Body of pancreas (tissue), 4 donors: ENCODE results near the gene NACA2. TPM values are rescaled to one million over a fixed set of nuclear protein-coding genes. Genes with fewer than 3 reads are reported as not detected.

ENCODE experiments used
- ATAC-seq: fragments of 150-250 bp; one replicate; pipeline ENCODE4 v1.9.1; 2016
- DNase-seq, 4 donors: peaks; one replicate each; pipeline ENCODE4 v3.0.0-alpha.2; 2019
- H3K27ac ChIP-seq, 4 donors: fragments of 200-600 bp; sonication (generic); 1 replicate in 3 of 4; 2 replicates in 1 of 4; pipeline versions ENCODE4 v1.5.1 to v1.6.1; 2016 to 2019; ENCODE audit warnings: mild to moderate bottlenecking in 1 of 4, mixed read lengths in 1 of 4, moderate library complexity in 1 of 4
- H3K27me3 ChIP-seq, 2 donors: fragments of 200-600 bp; sonication (generic); one replicate each; pipeline ENCODE4 v1.6.0; 2016; ENCODE audit warnings: mild to moderate bottlenecking in 1 of 2
- H3K36me3 ChIP-seq, 2 donors: fragments of 200-600 bp; sonication (generic); replicated peaks in 1 of 2; 2 replicates each; pipeline ENCODE4 v1.5.1; 2016; ENCODE audit warnings: low read depth in 2 of 2; ENCODE audit not compliant: insufficient read depth in 1 of 2
- H3K4me1 ChIP-seq: fragments of 200-600 bp; sonication (generic); one replicate; pipeline ENCODE4 v1.6.0; 2016
- H3K4me3 ChIP-seq, 2 donors: fragments of 200-600 bp; sonication (generic); 1 replicate in 1 of 2; 2 replicates in 1 of 2; pipeline ENCODE4 v1.5.1; 2016 to 2019
- H3K9me3 ChIP-seq, 3 donors: fragments of 200-600 bp; sonication (generic); 1 replicate in 2 of 3; 2 replicates in 1 of 3; pipeline ENCODE4 v1.5.1; 2016
- POLR2A ChIP-seq, 3 donors: fragments of 450-650 bp; IDR thresholded peaks; one replicate each; pipeline ENCODE4 v1.6.1; 2016; ENCODE audit warnings: antibody characterized with exemption in 3 of 3, mild to moderate bottlenecking in 2 of 3
- WGBS, 2 donors: methylation state at CpG; one replicate each; pipeline ENCODE4 v1.1.5; 2017; 5-methylcytosine and 5-hydroxymethylcytosine counted together
- intact Hi-C: fragments of 100-400 bp; cut with DNase I; formaldehyde crosslinking; loops from one replicate; pipeline ENCODE4 v1.15.1; 2023
- total RNA-seq, 2 donors: library from RNA; depleted of rRNA; stranded (reverse); fragments of >200 nt; gene quantifications; one replicate each; pipeline ENCODE4 v1.1.0, GENCODE V29; 2016
- TF ChIP-seq, protein P1 (sequence below), 7 experiments: fragments of 450-650 bp in 4 of 7; fragments of 200-600 bp in 3 of 7; sonication (generic) in 3 of 7; IDR thresholded peaks; one replicate each; pipeline ENCODE4 v1.5.1; 2016 to 2019; ENCODE audit warnings: antibody characterized with exemption in 7 of 7

NACA2 gene
- total RNA-seq, 2 donors from 2014 or later = 1.6 TPM; not detected in 1

DNA sequence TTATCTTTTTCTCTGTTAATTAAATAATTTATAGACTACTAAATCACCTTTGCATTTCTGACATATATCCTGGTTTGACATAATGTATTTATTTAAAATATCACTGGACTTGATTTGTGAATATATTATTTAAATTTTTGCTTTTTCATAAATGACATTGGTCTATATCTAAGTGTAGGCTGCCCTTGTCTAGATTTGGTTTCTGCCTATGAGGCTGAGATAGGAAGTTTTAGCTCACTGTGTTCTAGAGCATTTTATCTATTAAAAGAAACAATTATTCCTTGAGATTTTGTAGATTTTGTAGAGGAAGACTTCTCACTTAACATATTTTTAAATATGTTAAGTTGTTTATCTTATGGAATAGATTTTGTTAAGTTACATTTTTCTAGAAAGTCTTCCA lies 43.9 kb downstream of the NACA2 start:
- no peak for ATAC-seq
- H3K27me3 ChIP-seq = no peaks in the 10 kb centered on the region

DNA sequence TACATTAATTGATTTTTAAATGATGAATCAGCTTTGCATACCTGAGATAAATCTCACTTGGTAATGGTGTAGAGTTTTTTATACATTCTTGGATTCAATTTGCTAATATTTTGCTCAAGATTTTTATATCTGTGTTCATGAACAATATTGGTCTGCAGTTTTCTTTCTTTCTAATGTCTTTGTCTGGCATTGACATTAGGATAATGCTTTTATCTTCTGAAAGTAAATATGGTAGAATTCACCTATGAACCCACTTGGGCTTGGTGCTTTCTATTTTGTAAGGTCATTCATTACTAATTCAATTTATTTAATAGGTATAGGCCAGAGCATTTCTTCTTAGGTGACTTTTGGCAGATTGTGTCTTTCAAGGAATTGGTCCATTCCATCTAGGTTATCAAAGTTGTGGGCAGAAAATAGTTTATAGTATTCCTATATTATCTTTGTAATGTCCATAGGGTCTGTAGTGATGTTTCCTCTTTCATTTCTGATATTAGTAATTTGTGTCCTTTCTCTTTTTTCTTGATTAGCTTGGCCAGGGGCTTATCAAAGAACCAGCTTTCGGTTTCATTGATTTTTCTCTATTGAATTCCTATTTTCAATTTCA lies 45.6 kb downstream of the NACA2 start:
- H3K9me3 ChIP-seq = no peaks in the 10 kb centered on the region
- WGBS, 2 donors = 70 to 84% methylated on average over 1 of the region's 1 CpG
- intact Hi-C loops = no loop called here

More for the DNA sequence above, 43.9 kb downstream of the NACA2 start:
- Histone ChIP-seq H3K27ac (no peak overlapping the region), H3K9me3 (no peaks in the 10 kb centered on the region), H3K4me1 (no peaks in the 10 kb centered on the region), H3K4me3 (no peak overlapping the region), H3K36me3 (no peaks in the 10 kb centered on the region)
- intact Hi-C loops = no loop called here
- no peak for TF ChIP-seq POLR2A (IDR thresholded peaks at IDR 0.05)
- TF ChIP-seq, protein P1, sequence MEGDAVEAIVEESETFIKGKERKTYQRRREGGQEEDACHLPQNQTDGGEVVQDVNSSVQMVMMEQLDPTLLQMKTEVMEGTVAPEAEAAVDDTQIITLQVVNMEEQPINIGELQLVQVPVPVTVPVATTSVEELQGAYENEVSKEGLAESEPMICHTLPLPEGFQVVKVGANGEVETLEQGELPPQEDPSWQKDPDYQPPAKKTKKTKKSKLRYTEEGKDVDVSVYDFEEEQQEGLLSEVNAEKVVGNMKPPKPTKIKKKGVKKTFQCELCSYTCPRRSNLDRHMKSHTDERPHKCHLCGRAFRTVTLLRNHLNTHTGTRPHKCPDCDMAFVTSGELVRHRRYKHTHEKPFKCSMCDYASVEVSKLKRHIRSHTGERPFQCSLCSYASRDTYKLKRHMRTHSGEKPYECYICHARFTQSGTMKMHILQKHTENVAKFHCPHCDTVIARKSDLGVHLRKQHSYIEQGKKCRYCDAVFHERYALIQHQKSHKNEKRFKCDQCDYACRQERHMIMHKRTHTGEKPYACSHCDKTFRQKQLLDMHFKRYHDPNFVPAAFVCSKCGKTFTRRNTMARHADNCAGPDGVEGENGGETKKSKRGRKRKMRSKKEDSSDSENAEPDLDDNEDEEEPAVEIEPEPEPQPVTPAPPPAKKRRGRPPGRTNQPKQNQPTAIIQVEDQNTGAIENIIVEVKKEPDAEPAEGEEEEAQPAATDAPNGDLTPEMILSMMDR (IDR thresholded peaks at IDR 0.05) = no peak
- DNase-seq = no peak

DNA sequence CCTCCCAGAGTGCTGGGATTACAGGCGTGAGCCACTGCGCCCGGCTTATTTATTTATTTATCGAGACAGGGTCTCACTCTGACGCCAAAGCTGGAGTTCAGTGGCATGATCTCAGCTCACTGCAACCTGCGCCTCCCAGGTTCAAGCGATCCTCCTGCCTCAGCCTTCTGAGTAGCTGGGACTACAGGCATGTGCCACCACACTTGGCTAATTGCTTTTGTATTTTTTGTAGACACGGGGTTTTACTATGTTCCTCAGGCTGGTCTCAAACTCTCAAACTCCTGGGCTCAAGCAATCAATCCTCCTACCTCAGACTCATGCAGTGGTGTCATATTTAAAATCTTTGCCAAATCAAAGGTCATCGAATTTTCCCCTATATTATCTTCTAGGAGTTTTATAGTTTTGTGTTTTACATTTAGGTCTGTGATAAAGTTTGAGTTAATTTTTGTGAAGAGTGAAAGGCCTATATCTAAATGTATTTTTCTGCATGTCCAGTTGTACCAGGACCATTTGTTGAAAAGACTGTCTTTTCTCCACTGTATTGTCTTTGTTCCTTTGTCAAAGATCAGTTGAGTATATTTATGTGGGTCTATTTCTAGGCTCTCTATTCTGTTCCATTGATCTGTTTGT lies 47.1 kb downstream of the NACA2 start:
- Histone ChIP-seq H3K27ac (no peak overlapping the region), H3K4me3 (no peak overlapping the region), H3K27me3 (no peaks in the 10 kb centered on the region), H3K9me3 (no peaks in the 10 kb centered on the region), H3K36me3 (no peaks in the 10 kb centered on the region), H3K4me1 (no peaks in the 10 kb centered on the region)
- no peak for ATAC-seq
- 70 to 75% methylated on average over 8 to 9 of the region's 9 CpGs for WGBS, 2 donors
- intact Hi-C loops = no loop called here
- no peak for DNase-seq
- TF ChIP-seq POLR2A (IDR thresholded peaks at IDR 0.05) = no peak
- TF ChIP-seq, protein P1 (IDR thresholded peaks at IDR 0.05) = no peak

More for the DNA sequence above, 45.6 kb downstream of the NACA2 start:
- Histone ChIP-seq H3K4me3 (no peak overlapping the region), H3K4me1 (no peaks in the 10 kb centered on the region), H3K27ac (no peak overlapping the region), H3K36me3 (no peaks in the 10 kb centered on the region), H3K27me3 (no peaks in the 10 kb centered on the region)
- no peak for ATAC-seq
- no peak for DNase-seq
- no peak for TF ChIP-seq POLR2A (IDR thresholded peaks at IDR 0.05)
- TF ChIP-seq, protein P1 (IDR thresholded peaks at IDR 0.05) = no peak

DNA sequence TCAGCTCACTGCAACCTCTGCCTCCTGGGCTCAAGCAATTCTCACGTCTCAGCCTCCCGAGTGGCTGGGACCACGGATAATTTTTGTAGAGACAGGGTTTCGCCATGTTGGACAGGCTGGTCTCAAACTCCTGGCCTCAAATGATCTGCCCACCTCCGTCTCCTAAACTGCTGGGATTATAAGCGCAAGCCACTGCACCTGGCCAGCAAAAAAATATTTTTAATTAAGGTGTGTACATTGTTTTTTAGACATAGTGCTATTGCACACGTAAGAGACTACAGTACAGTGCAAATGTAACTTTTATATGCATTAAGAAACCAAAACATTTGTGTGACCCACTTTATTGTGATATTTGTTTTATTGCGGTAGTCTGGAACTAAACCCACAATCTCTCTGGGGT lies 49.0 kb downstream of the NACA2 start:
- Histone ChIP-seq H3K4me3 (no peak overlapping the region), H3K27me3 (no peaks in the 10 kb centered on the region), H3K4me1 (no peaks in the 10 kb centered on the region), H3K36me3 (no peaks in the 10 kb centered on the region), H3K9me3 (no peaks in the 10 kb centered on the region), H3K27ac (no peak overlapping the region)
- no peak for TF ChIP-seq POLR2A (IDR thresholded peaks at IDR 0.05)
- TF ChIP-seq, protein P1 (IDR thresholded peaks at IDR 0.05) = no peak
- 79 to 82% methylated on average over 8 of the region's 8 CpGs for WGBS, 2 donors
- intact Hi-C loops = no loop called here
- ATAC-seq (no peak), DNase-seq (no peak)

DNA sequence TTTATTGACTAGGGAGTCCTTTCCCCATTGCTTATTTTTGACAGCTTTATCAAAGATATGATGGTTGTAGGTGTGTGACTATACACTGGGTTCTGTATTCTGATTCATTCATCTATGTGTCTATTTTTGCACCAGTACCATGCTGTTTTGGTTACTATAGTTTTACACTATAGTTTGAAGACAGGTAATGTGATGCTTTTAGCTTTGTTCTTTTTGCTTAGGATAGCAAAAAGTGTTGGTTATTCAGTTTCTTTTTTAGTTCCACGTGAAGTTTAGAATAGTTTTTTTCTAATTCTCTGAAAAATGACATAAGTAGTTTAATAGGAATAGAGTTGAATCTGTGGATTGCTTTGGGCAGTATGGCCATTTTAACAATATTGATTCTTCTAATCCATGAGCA lies 50.1 kb downstream of the NACA2 start:
- Histone ChIP-seq H3K9me3 (no peaks in the 10 kb centered on the region), H3K27ac (no peak overlapping the region), H3K4me1 (no peaks in the 10 kb centered on the region), H3K27me3 (no peaks in the 10 kb centered on the region), H3K36me3 (no peaks in the 10 kb centered on the region), H3K4me3 (no peak overlapping the region)
- 62 to 70% methylated on average over 1 of the region's 1 CpG for WGBS, 2 donors
- no peak for TF ChIP-seq POLR2A (IDR thresholded peaks at IDR 0.05)
- TF ChIP-seq, protein P1 (IDR thresholded peaks at IDR 0.05) = no peak
- intact Hi-C loops = no loop called here
- ATAC-seq = no peak
- no peak for DNase-seq
